NT2/D1 (cell line): ENCODE data around the gene NDUFS4.
"Not testable (repeated sequence)": the region's sequence is repeated elsewhere in the genome, so short reads cannot be mapped to it uniquely, and the experiment has no call there.

Experiments used
- DNase-seq: peaks from one replicate; pipeline ENCODE4 v3.0.0-alpha.2; 2011; ENCODE audit warnings: low read depth, low spot score
- H3K27me3 ChIP-seq: 2 replicates; pipeline ENCODE4 v1.6.0; 2011; ENCODE audit warnings: mild to moderate bottlenecking; ENCODE audit not compliant: insufficient read length, insufficient read depth
- H3K36me3 ChIP-seq: 2 replicates; pipeline ENCODE4 v1.6.1; 2011; ENCODE audit warnings: mild to moderate bottlenecking, low read length, mixed read lengths; ENCODE audit not compliant: insufficient read depth, insufficient read length
- H3K4me1 ChIP-seq: 2 replicates; pipeline ENCODE4 v1.5.1; 2011; ENCODE audit not compliant: insufficient read depth, insufficient read length
- H3K4me3 ChIP-seq: 2 replicates; pipeline ENCODE4 v1.5.1; 2011; ENCODE audit warnings: low read depth; ENCODE audit not compliant: insufficient read length
- H3K9ac ChIP-seq: 2 replicates; pipeline ENCODE4 v1.6.0; 2011; ENCODE audit warnings: low read depth; ENCODE audit not compliant: insufficient read length
- H3K9me3 ChIP-seq: 2 replicates; pipeline ENCODE4 v1.5.1; 2011; ENCODE audit warnings: mild to moderate bottlenecking, low read length; ENCODE audit not compliant: insufficient read depth
- SUZ12 ChIP-seq: IDR thresholded peaks from 2 replicates; pipeline ENCODE4 v1.6.1; 2011; ENCODE audit not compliant: insufficient read length, insufficient read depth; ENCODE audit errors: extremely low read depth
- YY1 ChIP-seq: IDR thresholded peaks from 2 replicates; pipeline ENCODE4 v1.6.1; 2011; ENCODE audit not compliant: insufficient read length, insufficient read depth
- ZNF274 ChIP-seq: IDR thresholded peaks from 2 replicates; pipeline ENCODE4 v1.6.1; 2011; ENCODE audit warnings: mild to moderate bottlenecking, low read depth, low read length

Gene NDUFS4

DNA sequence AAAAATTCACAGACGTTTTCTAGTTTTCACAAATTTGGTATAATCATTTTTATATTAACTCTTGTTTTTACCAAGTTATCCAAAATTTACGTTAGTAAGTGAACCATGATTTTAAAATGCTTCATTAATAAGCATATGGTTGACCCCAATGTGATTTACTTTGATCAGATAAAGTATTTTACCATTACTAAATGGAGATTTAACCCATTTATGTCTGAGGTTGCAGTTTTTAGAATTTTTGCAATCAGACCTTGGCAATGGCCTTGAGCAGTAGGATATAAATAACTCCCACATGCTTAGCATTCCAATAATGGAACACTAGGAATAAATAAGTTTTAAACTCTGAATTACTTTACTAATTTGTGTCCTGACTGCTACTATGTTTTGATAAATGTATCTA, 84.6 kb downstream of the NDUFS4 start:
- Histone ChIP-seq H3K4me3 (no peak overlapping the region), H3K9me3 (no peaks in the 10 kb centered on the region), H3K36me3 (peaks cover 5% of the 10 kb centered on the region), H3K4me1 (no peaks in the 10 kb centered on the region), H3K27me3 (no peaks in the 10 kb centered on the region), H3K9ac (no peak overlapping the region)
- no peak for DNase-seq
- TF ChIP-seq SUZ12 (no peak), ZNF274 (no peak), YY1 (no peak)

DNA sequence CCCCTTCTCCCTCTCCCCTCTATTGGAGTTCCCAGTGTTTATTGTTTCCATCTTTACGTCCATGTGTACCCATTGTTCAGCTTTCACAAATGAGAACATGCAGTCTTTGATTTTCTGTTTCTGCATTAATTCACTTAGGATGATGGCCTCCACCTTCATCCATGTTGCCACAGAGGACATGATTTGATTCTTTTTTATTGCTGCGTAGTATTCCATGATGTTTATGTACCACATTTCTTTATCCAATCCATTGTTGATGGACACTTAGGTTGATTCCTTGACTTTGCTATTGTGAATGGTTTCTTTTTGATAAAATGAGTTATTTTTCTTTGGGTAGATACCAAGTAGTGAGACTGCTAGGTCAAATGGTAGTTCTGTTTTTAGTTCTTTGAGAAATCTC, 88.9 kb downstream of the NDUFS4 start:
- TF ChIP-seq YY1 (no peak), ZNF274 (no peak), SUZ12 (no peak)
- Histone ChIP-seq H3K9ac (no peak overlapping the region), H3K4me1 (no peaks in the 10 kb centered on the region), H3K9me3 (no peaks in the 10 kb centered on the region), H3K36me3 (peaks cover 5% of the 10 kb centered on the region), H3K4me3 (no peak overlapping the region), H3K27me3 (no peaks in the 10 kb centered on the region)
- DNase-seq = no peak

DNA sequence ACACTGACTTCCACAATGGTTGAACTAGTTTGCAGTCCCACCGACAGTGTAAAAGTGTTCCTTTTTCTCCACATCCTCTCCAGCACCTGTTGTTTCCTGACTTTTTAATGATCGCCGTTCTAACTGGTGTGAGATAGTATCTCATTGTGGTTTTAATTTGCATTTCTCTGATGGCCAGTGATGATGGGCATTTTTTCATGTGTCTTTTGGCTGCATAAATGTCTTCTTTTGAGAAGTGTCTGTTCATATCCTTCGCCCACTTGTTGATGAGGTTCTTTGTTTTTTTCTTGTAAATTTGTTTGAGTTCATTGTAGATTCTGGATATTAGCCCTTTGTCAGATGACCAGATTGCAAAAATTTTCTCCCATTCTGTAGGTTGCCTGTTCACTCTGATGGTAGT, 100.1 kb downstream of the NDUFS4 start:
- H3K4me3 ChIP-seq, H3K9me3 ChIP-seq, H3K36me3 ChIP-seq, H3K4me1 ChIP-seq, DNase-seq, H3K27me3 ChIP-seq, H3K9ac ChIP-seq: not testable (repeated sequence)

DNA sequence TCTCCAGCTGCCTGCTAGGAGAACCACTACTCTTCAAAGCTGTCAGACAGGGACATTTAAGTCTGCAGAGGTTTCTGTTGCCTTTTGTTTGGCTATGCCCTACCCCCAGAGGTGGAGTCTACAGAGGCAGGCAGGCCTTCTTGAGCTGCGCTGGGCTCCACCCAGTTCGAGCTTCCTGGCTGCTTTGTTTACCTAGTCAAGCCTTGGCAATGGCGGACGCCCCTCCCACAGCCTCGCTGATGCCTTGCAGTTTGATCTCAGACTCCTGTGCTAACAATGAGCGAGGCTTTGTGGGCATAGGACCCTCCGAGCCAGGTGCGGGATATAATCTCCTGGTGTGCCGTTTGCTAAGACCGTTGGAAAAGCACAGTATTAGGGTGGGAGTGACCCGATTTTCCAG, 104.9 kb downstream of the NDUFS4 start:
- not testable (repeated sequence) for H3K4me1 ChIP-seq, H3K4me3 ChIP-seq, DNase-seq, H3K27me3 ChIP-seq, H3K36me3 ChIP-seq, H3K9ac ChIP-seq
- peaks cover 17% of the 10 kb centered on the region; the same call in 1 of the 2 replicates for H3K9me3 ChIP-seq

DNA sequence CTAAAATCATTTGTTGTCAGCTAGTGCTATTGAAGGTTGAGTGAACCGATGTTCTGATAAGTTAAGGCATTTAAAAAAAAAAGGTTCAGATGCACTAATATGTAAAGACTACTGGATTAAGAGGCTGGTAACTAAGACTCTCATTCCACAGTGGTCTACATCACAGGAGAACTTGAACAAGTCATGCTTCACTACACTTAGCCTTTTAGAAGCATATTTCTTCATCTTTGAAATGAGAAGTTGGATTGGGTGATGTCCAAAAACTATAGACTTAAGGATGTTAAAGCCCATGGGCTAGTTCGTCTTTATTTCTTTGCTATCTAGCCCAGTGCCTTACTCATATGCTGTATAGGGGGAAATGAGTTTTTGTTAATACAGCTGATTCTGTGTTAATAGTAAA, 107.2 kb downstream of the NDUFS4 start:
- Histone ChIP-seq H3K4me3 (no peak overlapping the region), H3K36me3 (no peaks in the 10 kb centered on the region), H3K9ac (no peak overlapping the region), H3K4me1 (no peaks in the 10 kb centered on the region), H3K27me3 (no peaks in the 10 kb centered on the region), H3K9me3 (peaks cover 17% of the 10 kb centered on the region; the same call in 1 of the 2 replicates)
- no peak for DNase-seq
- TF ChIP-seq ZNF274 = no peak
- TF ChIP-seq YY1 = no peak
- no peak for TF ChIP-seq SUZ12

DNA sequence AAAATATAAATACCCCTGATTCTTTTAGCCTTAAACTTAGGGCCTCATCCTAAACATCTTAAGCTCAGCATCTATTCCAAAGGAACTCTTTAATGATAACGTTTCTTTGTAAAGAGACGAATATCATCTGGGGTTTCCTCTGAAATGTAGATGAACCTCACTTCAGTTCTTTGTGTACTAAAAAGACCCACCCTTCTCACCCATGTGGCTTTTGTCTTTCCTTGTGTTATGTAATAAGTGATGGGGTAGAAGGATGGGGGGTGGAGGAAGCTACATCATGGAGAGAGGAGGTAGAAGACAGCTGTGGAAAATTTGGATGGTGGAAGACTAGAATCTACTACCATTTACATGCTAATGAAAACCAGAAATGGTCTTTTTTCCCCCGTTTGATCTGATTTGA, 111.0 kb downstream of the NDUFS4 start:
- H3K27me3 ChIP-seq = no peaks in the 10 kb centered on the region
- peaks cover 3% of the 10 kb centered on the region; the same call in 1 of the 2 replicates for H3K9me3 ChIP-seq
- H3K36me3 ChIP-seq = no peaks in the 10 kb centered on the region
- TF ChIP-seq SUZ12 (no peak), YY1 (no peak), ZNF274 (no peak)
- DNase-seq = peak; percentile 55
- no peak overlapping the region for H3K4me3 ChIP-seq
- H3K9ac ChIP-seq = no peak overlapping the region
- H3K4me1 ChIP-seq = no peaks in the 10 kb centered on the region

DNA sequence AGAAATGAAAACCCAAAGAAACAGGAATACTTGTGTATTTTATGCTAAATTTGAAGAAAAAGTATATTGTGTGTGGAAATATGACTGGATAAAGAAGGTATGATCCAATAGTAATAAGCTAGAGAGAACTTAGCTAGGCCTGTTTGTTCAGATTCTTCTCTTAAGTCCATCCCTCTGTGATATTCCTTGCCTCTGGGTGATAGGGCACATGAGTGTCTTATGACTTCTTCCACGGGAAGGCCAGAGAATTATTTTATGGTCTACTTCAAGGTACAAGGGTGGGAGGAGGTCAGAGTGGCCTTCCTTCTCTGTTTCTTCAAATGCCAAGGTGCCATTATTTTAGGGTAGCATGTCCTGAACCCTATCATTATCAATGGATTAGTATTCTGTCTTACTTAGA, 113.7 kb downstream of the NDUFS4 start:
- no peaks in the 10 kb centered on the region for H3K9me3 ChIP-seq
- no peak for DNase-seq
- H3K4me3 ChIP-seq = no peak overlapping the region
- H3K4me1 ChIP-seq = no peaks in the 10 kb centered on the region
- H3K27me3 ChIP-seq = no peaks in the 10 kb centered on the region
- no peaks in the 10 kb centered on the region for H3K36me3 ChIP-seq
- no peak for TF ChIP-seq YY1
- TF ChIP-seq ZNF274 = no peak
- no peak for TF ChIP-seq SUZ12
- H3K9ac ChIP-seq = no peak overlapping the region

DNA sequence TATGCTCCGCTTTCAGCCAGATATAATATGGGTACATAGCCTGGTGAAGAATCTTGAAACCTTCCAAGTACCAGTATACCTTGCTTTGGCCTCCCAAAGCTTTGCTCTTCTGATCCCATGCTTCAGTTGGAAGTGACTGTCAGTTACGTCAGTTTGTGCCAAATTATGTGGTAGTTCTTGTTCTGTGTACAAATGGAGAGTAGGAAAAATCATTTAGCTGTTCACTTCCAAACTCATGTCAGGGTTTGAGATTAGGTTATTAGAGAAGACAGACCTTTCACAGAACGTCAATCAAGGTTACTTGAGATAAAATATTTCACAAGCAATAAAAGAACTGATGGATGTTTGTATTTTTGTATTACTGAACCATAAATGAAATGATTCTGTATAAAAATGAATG, 117.2 kb downstream of the NDUFS4 start:
- H3K4me1 ChIP-seq = no peaks in the 10 kb centered on the region
- H3K27me3 ChIP-seq = no peaks in the 10 kb centered on the region
- no peak for DNase-seq
- TF ChIP-seq YY1 (no peak), ZNF274 (no peak)
- no peaks in the 10 kb centered on the region for H3K36me3 ChIP-seq
- no peaks in the 10 kb centered on the region for H3K9me3 ChIP-seq
- no peak overlapping the region for H3K4me3 ChIP-seq
- H3K9ac ChIP-seq = no peak overlapping the region
